Upper lobe of left lung (tissue), 6 donors: ENCODE data around the gene ALDH3A1. TPM values are rescaled to one million over a fixed set of nuclear protein-coding genes. Genes with fewer than 3 reads are reported as not detected.

Experiments used
- ATAC-seq, 2 donors: fragments of 200-7000 bp; cut with Tn5 transposase; one replicate each; pipeline ENCODE4 v1.9.1; 2022; ENCODE audit warnings: mild to moderate bottlenecking in 2 of 2, moderate library complexity in 2 of 2; ENCODE audit not compliant: low FRiP score in 2 of 2
- DNase-seq, 2 donors: peaks; one replicate each; pipeline ENCODE4 v3.0.0-alpha.2; 2019 to 2020
- H3K27ac ChIP-seq, 4 donors: fragments of 200-600 bp; sonication (generic); one replicate each; pipeline ENCODE4 v1.5.1; 2016 to 2019
- H3K27me3 ChIP-seq, 4 donors: fragments of 200-600 bp; sonication (generic); one replicate each; pipeline ENCODE4 v1.5.1; 2017 to 2019
- H3K36me3 ChIP-seq, 4 donors: fragments of 200-600 bp; sonication (generic); one replicate each; pipeline ENCODE4 v1.5.1; 2016 to 2019
- H3K4me1 ChIP-seq, 4 donors: fragments of 200-600 bp; sonication (generic); one replicate each; pipeline ENCODE4 v1.5.1; 2018 to 2019
- H3K4me3 ChIP-seq, 4 donors: fragments of 200-600 bp; sonication (generic); one replicate each; pipeline ENCODE4 v1.5.1; 2017 to 2019; ENCODE audit warnings: mild to moderate bottlenecking in 2 of 4, moderate library complexity in 1 of 4
- H3K9me3 ChIP-seq, 4 donors: fragments of 200-600 bp; sonication (generic); one replicate each; pipeline ENCODE4 v1.5.1; 2018 to 2019
- CTCF ChIP-seq, 6 experiments: fragments of 450-650 bp in 4 of 6; fragments of 200-600 bp in 2 of 6; sonication (generic) in 2 of 6; IDR thresholded peaks; one replicate each; pipeline ENCODE4 v1.5.1; 2016 to 2019; ENCODE audit warnings: antibody characterized with exemption in 6 of 6
- EP300 ChIP-seq, 4 donors: sonication (generic); formaldehyde crosslinking; IDR thresholded peaks; one replicate each; pipeline ENCODE4 v1.5.1; 2017; ENCODE audit warnings: antibody characterized with exemption in 4 of 4, control low read depth in 2 of 4
- POLR2A ChIP-seq, 4 donors: fragments of 450-650 bp; IDR thresholded peaks; one replicate each; pipeline ENCODE4 v1.5.1; 2016 to 2017; ENCODE audit warnings: antibody characterized with exemption in 4 of 4, mild to moderate bottlenecking in 2 of 4
- POLR2AphosphoS5 ChIP-seq, 2 donors: sonication (generic); formaldehyde crosslinking; IDR thresholded peaks; one replicate each; pipeline ENCODE4 v1.5.1; 2017; ENCODE audit warnings: antibody characterized with exemption in 2 of 2
- WGBS, 2 donors: methylation state at CpG; one replicate each; pipeline ENCODE4 v1.1.5; 2017 to 2018; 5-methylcytosine and 5-hydroxymethylcytosine counted together
- total RNA-seq, 6 donors: library from RNA; depleted of rRNA in 4 of 6; stranded (reverse); fragments of >200 nt in 4 of 6; gene quantifications; one replicate each; pipeline versions ENCODE4 v1.1.0 to v1.2.1, GENCODE V29; 2016 to 2021
- donor health status: DM: no; HTN: no; CAD: no; lungs with moderate emphysema.
- donor health status: DM: no; HTN: yes; CAD: no; lungs with severe emphysema.

ALDH3A1 gene
- total RNA-seq, 6 donors from 2014 or later: 2.4 to 72.8 (median 9.1) TPM

DNA sequence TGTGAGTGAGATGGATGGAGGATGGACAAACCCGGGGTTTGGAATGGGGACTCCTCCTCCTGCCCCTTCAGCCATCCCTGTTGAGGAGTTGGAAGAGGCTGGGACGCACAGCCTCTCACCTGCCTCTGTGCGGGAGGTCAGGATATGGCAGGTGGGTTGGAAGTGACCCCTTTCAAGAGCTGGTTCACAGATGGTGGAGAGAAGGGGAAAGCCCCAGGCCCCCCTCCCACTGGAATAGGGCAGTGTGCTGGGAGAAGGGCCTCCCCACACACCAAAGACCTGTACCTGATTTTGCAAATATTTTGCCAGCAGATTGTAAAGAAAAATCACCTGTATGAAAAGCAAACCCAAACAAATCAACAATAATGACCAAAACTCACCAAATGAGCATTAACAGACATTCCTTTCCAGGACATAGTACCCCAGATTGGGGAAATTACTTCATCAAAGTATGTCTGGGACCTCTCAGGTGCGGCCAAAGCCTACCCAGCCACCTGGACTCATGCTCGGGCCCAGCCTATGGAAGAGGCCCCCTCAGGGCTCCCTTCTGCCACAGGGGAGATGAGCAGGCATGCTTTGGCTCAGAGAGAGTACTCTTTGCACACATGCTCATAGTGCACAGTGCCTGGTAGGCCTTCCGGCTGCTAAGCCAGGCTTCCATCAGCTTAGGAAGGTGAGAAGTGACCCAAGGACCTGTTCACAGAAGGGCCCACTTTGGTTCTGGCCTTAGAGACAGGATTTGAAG is 39.5 kb downstream of the ALDH3A1 start:
- WGBS, 2 donors: 89 to 91% methylated on average over 5 to 6 of the region's 6 CpGs
- Histone ChIP-seq H3K27ac (no peak overlapping the region), H3K9me3 (no peaks in the 10 kb centered on the region), H3K36me3 (no peaks in the 10 kb centered on the region), H3K4me1 (peaks cover 0 to 6% (median 3%) of the 10 kb centered on the region in 4 donors), H3K4me3 (no peak overlapping the region), H3K27me3 (no peaks in the 10 kb centered on the region)
- DNase-seq (no peak), ATAC-seq (no peak)
- TF ChIP-seq POLR2AphosphoS5 (IDR thresholded peaks at IDR 0.05) (no peak), CTCF (IDR thresholded peaks at IDR 0.05) (no peak), EP300 (IDR thresholded peaks at IDR 0.05) (no peak), POLR2A (IDR thresholded peaks at IDR 0.05) (no peak)

DNA sequence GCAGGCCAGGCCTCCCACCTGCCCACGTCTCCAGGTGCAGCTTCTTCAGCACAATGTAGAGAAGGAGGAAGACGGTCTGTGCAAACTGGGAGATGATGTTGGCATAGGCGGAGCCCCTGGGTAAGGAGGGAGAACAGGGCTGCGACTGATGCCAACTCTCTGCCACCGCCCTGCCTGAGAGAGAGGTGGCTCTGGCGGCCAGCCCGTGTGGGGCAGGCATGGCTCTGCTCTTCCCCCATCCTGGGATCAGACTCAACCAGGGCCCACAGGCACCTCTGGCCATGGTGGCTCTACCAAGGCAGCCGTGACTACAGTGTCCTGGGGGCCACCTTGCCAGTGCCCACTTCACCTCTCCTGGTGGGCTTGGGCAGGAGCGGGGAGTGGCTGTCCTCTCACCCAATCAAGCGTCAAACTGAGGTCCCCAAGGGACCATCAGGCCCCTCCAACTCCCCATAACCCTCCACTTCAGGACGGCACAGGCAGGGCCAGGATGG is 40.3 kb downstream of the ALDH3A1 start:
- Histone ChIP-seq H3K4me3 (no peak overlapping the region), H3K27me3 (no peaks in the 10 kb centered on the region), H3K27ac (peak overlapping the region in 1 of 4 donors; percentile 27), H3K36me3 (no peaks in the 10 kb centered on the region), H3K4me1 (peaks cover 4 to 14% (median 6%) of the 10 kb centered on the region in 4 donors), H3K9me3 (no peaks in the 10 kb centered on the region)
- ATAC-seq: peak; percentile 3 to 6
- 78 to 81% methylated on average over 4 to 11 of the region's 11 CpGs for WGBS, 2 donors
- no peak for TF ChIP-seq EP300 (IDR thresholded peaks at IDR 0.05)
- no peak for TF ChIP-seq POLR2A (IDR thresholded peaks at IDR 0.05)
- TF ChIP-seq POLR2AphosphoS5 (IDR thresholded peaks at IDR 0.05): no peak
- TF ChIP-seq CTCF (IDR thresholded peaks at IDR 0.05): no peak
- no peak for DNase-seq

- DNase-seq (no peak), ATAC-seq (peak; percentile 4 to 16)
- Histone ChIP-seq H3K4me3 (no peak overlapping the region), H3K27ac (no peak overlapping the region), H3K9me3 (no peaks in the 10 kb centered on the region), H3K27me3 (no peaks in the 10 kb centered on the region), H3K4me1 (peaks cover 4 to 14% (median 6%) of the 10 kb centered on the region in 4 donors), H3K36me3 (no peaks in the 10 kb centered on the region)
- TF ChIP-seq CTCF (IDR thresholded peaks at IDR 0.05) (no peak), EP300 (IDR thresholded peaks at IDR 0.05) (no peak), POLR2AphosphoS5 (IDR thresholded peaks at IDR 0.05) (no peak), POLR2A (IDR thresholded peaks at IDR 0.05) (no peak)
- WGBS, 2 donors: 76 to 85% methylated on average over 4 to 11 of the region's 12 CpGs
These were observed 41.0 kb downstream of the ALDH3A1 start for GRCh38 chr17:19706791-19707727.

GRCh38 chr17:19705771-19706770 is 42.0 kb downstream of the ALDH3A1 start:
- DNase-seq (no peak), ATAC-seq (no peak)
- Histone ChIP-seq H3K36me3 (no peaks in the 10 kb centered on the region), H3K27ac (no peak overlapping the region), H3K4me3 (no peak overlapping the region), H3K27me3 (no peaks in the 10 kb centered on the region), H3K9me3 (no peaks in the 10 kb centered on the region), H3K4me1 (peaks cover 4 to 14% (median 6%) of the 10 kb centered on the region in 4 donors)
- TF ChIP-seq EP300 (IDR thresholded peaks at IDR 0.05) (no peak), CTCF (IDR thresholded peaks at IDR 0.05) (no peak), POLR2A (IDR thresholded peaks at IDR 0.05) (no peak), POLR2AphosphoS5 (IDR thresholded peaks at IDR 0.05) (no peak)
- 87 to 92% methylated on average over 11 to 22 of the region's 22 CpGs for WGBS, 2 donors
